ENCODE results near the gene CACNA1F.

CACNA1F gene

DNA sequence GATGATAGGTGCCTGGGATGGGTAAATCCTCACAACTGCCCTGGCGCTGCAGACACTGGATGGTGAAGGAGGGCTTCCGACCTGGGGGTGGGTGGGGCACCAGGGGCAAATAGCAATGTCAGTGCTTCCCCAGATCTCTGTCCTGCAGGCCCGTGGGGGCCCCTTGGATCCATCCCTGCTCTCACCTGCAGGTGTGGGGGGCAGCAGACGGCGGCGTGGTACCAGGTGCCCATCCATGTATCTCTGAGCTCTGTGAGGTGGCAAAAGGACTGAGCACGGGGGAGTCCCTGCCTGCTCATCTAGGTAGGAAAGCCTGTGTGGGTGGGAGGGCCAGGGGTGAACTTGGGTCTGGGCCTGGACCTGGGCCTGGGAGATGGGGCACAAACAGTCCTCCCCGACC lies 26.6 kb downstream of the CACNA1F start:
- peak in 1 of 42 donors; percentile 12 for DNase-seq
- intact Hi-C loops (cut with DNase I), result no loop called here

DNA sequence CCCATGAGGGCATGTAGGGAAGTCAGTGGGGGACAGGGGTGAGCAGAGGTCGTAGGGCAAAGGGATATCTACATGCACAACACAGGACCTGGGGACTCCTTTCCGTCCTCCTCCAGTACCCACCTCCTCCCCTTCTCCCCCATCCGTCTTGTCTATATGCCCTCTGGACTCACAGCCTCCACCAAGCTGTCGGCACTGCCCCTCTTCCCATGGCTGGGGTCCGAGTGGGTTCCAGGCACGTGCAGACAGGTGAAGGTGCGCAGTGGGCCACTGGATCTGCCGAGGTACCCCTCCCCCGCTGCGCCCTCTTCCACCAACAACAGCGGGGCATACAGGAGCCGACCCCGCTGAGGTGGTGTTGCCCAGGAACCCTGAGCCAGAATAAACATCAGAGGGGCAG lies 27.7 kb downstream of the CACNA1F start:
- intact Hi-C loops (cut with DNase I), result no loop called here

DNA sequence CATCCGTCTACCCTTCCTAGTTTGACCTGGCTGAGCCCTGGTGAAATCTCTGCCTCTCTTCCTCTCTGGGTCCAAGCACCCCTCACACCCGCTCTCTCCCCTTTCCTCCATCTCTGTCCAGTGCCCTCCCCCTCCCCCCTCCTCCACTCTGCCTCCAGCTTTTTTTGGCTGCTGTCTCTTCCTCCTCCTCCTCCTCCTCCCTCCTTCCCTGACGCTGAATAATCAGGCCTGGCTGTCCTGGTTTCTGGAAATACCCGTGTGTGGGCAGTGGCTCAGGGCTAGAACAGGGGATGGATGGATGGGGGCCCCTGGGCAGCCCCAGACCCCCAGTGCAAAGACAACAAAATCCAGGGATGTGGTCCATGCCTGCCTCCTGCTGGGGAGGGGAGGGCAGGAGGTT lies 28.4 kb downstream of the CACNA1F start:
- intact Hi-C loops (cut with DNase I), result loop anchor here (5.0 kb wide), 1 partner anchor 63 kb away; the partner anchor contains the start of gene PPP1R3F
- peak in 3 of 42 donors; percentile 14 to 60 (median 27) for DNase-seq

More for the DNA sequence above, 27.7 kb downstream of the CACNA1F start:
- no peak for DNase-seq

DNA sequence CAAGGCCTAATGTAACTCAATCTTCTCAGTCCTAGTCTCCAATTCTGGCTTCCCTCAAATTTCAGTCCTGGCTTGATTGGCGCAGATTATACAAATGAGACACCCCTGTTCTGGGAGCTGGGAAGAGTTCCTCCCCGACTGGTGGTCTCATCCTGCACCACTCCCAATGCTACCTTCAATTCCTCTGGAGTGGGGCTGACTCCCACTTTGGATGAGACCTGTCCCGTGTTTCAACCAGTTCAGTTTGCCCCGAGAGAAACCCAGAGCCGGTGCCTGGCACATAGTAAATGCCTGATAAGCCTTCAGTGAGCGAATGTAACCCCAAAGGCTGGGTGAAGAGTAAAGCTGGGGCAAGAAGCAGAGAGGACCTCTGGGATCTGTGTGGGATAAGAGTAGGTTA lies 29.1 kb downstream of the CACNA1F start:
- intact Hi-C loops (cut with DNase I), result loop anchor here (5.0 kb wide), 1 partner anchor 63 kb away; the partner anchor contains the start of gene PPP1R3F
- peak in 1 of 42 donors; percentile 14 for DNase-seq

DNA sequence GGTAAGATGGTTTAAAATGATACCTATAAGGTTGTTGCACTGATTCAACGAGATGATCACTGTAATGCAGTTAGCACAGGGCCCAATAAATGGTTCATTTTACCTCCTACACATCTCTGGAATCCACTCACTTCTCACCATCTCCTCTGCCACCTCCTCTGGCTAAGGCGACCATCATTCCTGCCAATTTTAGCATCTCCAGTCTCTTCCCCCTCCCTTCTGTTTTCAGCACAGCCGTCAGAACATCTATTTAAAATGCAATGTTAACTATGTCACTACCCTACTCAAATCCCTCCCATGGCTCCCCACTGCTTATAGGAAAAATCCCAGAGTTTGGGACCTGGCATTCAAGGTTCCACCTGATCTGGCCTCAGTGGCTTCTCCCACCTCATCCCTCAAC lies 29.6 kb downstream of the CACNA1F start:
- intact Hi-C loops (cut with DNase I), result loop anchor here (5.0 kb wide), 1 partner anchor 64 kb away; the partner anchor contains the start of gene PPP1R3F
- DNase-seq, result peak in 1 of 42 donors; percentile 41

- intact Hi-C loops (cut with DNase I), result loop anchor here (5.0 kb wide), 1 partner anchor 65 kb away; the partner anchor contains the start of gene PPP1R3F
- no peak for DNase-seq
Observed at GRCh38 chrX:49202022-49202421, 31.1 kb downstream of the CACNA1F start.

GRCh38 chrX:49199906-49200771 lies 33.0 kb downstream of the CACNA1F start, which contains the start of gene SYP:
SYP (minus strand) TSS chrX:49200193; CDS start chrX:49200186, 7 bp downstream.
- peak; percentile 73 to 95 (median 89) for DNase-seq
- intact Hi-C loops (cut with DNase I), result loop anchor here (5.0 kb wide), 1 partner anchor 67 kb away; the partner anchor contains the start of gene PPP1R3F

DNA sequence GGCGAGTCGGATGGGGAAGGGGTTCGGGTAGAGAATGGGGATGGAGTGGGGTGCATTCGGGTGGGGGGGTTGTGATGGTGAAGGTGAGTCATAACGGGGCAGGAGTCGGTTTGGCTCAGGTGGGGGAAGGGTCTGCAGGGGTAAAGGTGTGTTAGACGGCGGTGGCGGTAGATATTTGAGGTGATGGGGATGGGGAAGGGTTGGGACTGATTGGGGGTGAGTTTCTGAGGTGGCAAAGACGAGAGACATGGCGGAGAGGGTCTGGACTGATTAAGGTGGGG lies 33.9 kb downstream of the CACNA1F start:
- DNase-seq, result peak in 1 of 42 donors; percentile 12
- intact Hi-C loops (cut with DNase I), result no loop called here

DNA sequence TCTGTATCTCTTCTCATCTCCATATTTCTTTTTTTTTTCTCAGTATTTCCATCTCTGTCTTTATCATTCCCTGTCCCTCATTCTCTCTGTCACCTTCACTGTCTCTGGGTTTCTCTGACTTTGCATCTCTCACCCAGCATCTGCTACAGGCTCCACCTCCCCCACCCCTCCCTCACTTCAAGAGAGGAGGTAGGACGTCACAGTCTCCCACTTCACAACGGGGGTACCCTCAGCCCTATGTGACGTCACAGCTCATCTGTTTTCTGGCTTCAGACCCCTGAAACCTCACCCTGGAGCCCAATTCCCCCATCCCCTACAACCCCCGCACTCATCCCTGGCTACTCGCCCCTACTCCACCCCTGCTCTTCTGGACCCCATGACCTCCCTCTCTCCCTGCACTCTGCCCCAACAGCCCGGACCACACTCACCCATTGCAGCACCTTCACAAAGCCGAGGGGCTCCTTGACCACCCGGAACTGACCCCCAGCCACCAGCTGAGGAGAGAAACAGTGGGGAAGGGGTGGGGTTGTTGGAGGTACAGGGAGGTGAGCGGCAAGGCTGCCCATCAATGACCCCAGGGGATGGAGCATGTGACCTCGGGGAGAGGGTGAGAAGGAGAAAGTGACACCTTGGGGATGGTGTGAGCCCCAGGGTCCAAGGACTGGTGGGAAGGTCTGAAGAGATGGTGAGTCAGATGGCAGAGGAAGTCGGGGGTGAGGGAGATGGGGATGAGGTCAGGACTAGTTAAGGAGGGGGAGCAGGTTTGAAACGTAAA lies 34.4 kb downstream of the CACNA1F start:
- DNase-seq, result peak in 1 of 42 donors; percentile 24
- intact Hi-C loops (cut with DNase I), result no loop called here

- DNase-seq, result no peak
- intact Hi-C loops (cut with DNase I), result no loop called here
Observed at GRCh38 chrX:49197543-49198087, 35.5 kb downstream of the CACNA1F start.

GRCh38 chrX:49193542-49193964 lies 39.6 kb downstream of the CACNA1F start:
- peak in 21 of 42 donors; percentile 11 to 72 (median 53) for DNase-seq
- intact Hi-C loops (cut with DNase I), result no loop called here

- DNase-seq, result peak in 11 of 42 donors; percentile 12 to 66 (median 41)
- intact Hi-C loops (cut with DNase I), result no loop called here
Observed at GRCh38 chrX:49192722-49193328, 40.3 kb downstream of the CACNA1F start.

DNA sequence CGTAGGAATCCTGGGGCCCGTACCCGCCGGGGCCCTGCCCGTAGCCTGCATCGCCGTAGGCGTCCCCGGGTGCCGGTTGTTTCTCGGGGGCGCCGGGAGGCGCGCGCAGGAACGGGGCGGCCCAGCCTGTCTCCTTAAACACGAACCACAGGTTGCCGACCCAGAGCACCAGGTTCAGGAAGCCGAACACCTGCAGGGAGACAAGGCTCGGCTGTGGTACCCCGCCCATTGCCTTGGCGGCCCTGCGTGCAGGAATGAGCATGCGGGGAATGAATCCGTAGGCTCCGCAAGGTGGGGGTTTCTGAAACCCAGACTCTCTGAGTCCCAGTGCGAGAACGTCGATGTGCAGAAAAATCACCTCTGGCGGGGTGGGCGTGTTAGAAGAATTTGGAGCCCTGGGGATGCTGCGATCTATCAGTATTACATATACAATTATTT lies 41.5 kb downstream of the CACNA1F start:
- intact Hi-C loops (cut with DNase I), result no loop called here
- DNase-seq, result peak in 2 of 42 donors; percentile 22 to 48

DNA sequence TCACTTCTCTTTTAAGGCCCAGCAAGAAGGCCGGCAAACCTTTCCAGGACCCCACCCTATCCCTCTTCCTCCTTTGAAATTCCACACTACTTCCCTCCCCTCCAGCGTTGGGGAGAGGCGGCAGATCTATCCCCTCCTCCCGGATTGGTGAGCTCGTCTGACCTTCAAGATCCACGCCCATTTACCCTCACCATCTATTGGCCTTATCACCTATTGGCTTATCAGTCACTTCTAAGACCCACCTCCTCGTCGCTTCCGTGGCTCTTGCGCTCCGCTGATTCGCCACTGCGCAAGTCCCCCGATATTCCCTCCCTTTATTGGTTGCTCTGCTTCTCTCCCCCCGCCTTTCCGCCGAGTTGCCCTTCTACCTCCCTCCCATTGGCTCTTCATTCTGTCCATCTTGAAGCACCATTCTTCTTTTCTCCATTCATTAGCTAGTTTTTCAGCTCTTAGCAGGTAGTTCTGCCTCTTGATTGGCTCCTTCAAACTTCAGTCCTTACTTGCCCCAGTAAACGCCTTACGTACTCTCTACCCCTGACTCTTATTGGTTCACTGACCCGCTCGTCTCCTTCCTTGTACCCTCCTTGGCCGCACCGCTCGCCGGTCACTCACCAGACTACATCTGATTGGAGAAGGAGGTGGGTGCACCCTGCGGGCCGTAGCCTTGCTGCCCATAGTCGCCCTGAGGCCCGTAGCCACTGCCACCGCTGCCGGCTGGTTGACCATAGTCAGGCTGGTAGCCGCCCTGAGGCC lies 42.1 kb downstream of the CACNA1F start:
- intact Hi-C loops (cut with DNase I), result no loop called here
- peak; percentile 80 to 98 (median 93) for DNase-seq

- DNase-seq, result no peak
- intact Hi-C loops (cut with DNase I), result no loop called here
Observed at GRCh38 chrX:49189606-49190005, 43.5 kb downstream of the CACNA1F start.

GRCh38 chrX:49188468-49189076 lies 44.6 kb downstream of the CACNA1F start:
- intact Hi-C loops (cut with DNase I), result no loop called here
- DNase-seq, result no peak

DNA sequence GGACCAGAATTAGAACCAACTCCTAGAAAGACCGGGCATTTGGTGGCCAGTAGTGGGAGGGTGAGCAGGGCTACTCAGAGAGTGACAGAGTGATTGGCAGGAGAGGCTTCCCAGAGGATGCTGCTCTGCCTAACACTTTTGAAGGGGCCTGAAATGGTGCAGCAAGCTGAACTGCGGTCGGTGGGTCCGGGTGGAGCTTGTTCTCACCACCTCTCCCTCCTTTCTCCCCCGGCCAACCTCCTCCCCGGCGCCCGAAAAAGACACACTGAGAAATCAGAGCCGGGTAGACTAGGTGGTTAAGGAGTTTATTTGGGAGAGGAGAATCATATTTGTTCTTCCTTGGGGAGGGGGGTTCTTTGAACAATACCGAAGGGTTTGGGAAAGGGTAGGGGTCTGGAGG lies 45.6 kb downstream of the CACNA1F start:
- intact Hi-C loops (cut with DNase I), result no loop called here
- DNase-seq, result no peak

GRCh38 chrX:49187028-49187394 lies 46.1 kb downstream of the CACNA1F start:
- DNase-seq, result no peak
- intact Hi-C loops (cut with DNase I), result no loop called here

Data from head of caudate nucleus (tissue), 42 donors.